ENCODE results near the gene PLEKHM3.

- TF ChIP-seq, protein P1, sequence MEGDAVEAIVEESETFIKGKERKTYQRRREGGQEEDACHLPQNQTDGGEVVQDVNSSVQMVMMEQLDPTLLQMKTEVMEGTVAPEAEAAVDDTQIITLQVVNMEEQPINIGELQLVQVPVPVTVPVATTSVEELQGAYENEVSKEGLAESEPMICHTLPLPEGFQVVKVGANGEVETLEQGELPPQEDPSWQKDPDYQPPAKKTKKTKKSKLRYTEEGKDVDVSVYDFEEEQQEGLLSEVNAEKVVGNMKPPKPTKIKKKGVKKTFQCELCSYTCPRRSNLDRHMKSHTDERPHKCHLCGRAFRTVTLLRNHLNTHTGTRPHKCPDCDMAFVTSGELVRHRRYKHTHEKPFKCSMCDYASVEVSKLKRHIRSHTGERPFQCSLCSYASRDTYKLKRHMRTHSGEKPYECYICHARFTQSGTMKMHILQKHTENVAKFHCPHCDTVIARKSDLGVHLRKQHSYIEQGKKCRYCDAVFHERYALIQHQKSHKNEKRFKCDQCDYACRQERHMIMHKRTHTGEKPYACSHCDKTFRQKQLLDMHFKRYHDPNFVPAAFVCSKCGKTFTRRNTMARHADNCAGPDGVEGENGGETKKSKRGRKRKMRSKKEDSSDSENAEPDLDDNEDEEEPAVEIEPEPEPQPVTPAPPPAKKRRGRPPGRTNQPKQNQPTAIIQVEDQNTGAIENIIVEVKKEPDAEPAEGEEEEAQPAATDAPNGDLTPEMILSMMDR (IDR thresholded peaks at IDR 0.05): no peak
- no peak for TF ChIP-seq POLR2A (IDR thresholded peaks at IDR 0.05)
Observed at GRCh38 chr2:207895274-207895860, 130.0 kb downstream of the PLEKHM3 start.
